Endodermal cell (in vitro differentiated cells): ENCODE results near the gene ARVCF. TPM values are rescaled to one million over a fixed set of nuclear protein-coding genes. Genes with fewer than 3 reads are reported as not detected.

Source experiments
- DNase-seq: peaks from one replicate; pipeline ENCODE4 v3.0.0-alpha.2; 2017
- H3K27ac ChIP-seq: 2 replicates; pipeline ENCODE4 v1.5.1; 2013; ENCODE audit warnings: mild to moderate bottlenecking, low read depth, low read length, moderate library complexity
- H3K27me3 ChIP-seq: 2 replicates; pipeline ENCODE4 v1.6.1; 2013; ENCODE audit warnings: mild to moderate bottlenecking, low read length, moderate library complexity; ENCODE audit not compliant: insufficient read depth, control insufficient read depth, poor library complexity, severe bottlenecking
- H3K36me3 ChIP-seq: 2 replicates; pipeline ENCODE4 v1.7.0; 2013; ENCODE audit warnings: mild to moderate bottlenecking, low read length, moderate library complexity; ENCODE audit not compliant: control insufficient read depth, insufficient read depth
- H3K4me1 ChIP-seq: one replicate; pipeline ENCODE4 v1.7.0; 2013; ENCODE audit warnings: low read length; ENCODE audit not compliant: control insufficient read depth, insufficient read depth
- H3K4me3 ChIP-seq: 2 replicates; pipeline ENCODE4 v1.5.1; 2013; ENCODE audit warnings: mild to moderate bottlenecking, low read length, moderate library complexity
- H3K9ac ChIP-seq: 2 replicates; pipeline ENCODE4 v1.6.1; 2013; ENCODE audit warnings: mild to moderate bottlenecking, low read length, moderate library complexity; ENCODE audit not compliant: poor library complexity, severe bottlenecking; ENCODE audit errors: extremely low read depth
- H3K9me3 ChIP-seq: 2 replicates; pipeline ENCODE4 v1.6.1; 2013; ENCODE audit warnings: mild to moderate bottlenecking, low read length, moderate library complexity; ENCODE audit not compliant: control insufficient read depth
- H3K27ac Mint-ChIP-seq: 2 replicates; pipeline ENCODE4 v1.8.0; 2020; ENCODE audit warnings: mixed read lengths
- H3K27me3 Mint-ChIP-seq: 2 replicates; pipeline ENCODE4 v1.8.0; 2021; ENCODE audit warnings: mild to moderate bottlenecking, mixed read lengths; ENCODE audit not compliant: insufficient read depth
- H3K36me3 Mint-ChIP-seq: 2 replicates; pipeline ENCODE4 v1.8.0; 2020; ENCODE audit warnings: low read depth, mixed read lengths
- H3K4me1 Mint-ChIP-seq: 2 replicates; pipeline ENCODE4 v1.8.0; 2020; ENCODE audit warnings: mixed read lengths
- H3K4me3 Mint-ChIP-seq: 2 replicates; pipeline ENCODE4 v1.8.0; 2020; ENCODE audit warnings: mild to moderate bottlenecking, moderate library complexity, mixed read lengths
- H3K9me3 Mint-ChIP-seq: 2 replicates; pipeline ENCODE4 v1.8.0; 2020; ENCODE audit warnings: mild to moderate bottlenecking, mixed read lengths
- CTCF ChIP-seq: fragments of 200-600 bp; sonication (generic); conservative IDR thresholded peaks from 2 replicates; pipeline ENCODE4 v1.5.0; 2021; ENCODE audit warnings: antibody characterized with exemption, mild to moderate bottlenecking
- WGBS, 2 experiments: methylation state at CpG; one replicate each; pipeline versions ENCODE4 v1.1.5 to v1.1.7; 2013; ENCODE audit warnings: missing lambda C conversion rate in 2 of 2, mixed read lengths in 1 of 2; ENCODE audit not compliant: insufficient coverage in 1 of 2, insufficient read length in 1 of 2; 5-methylcytosine and 5-hydroxymethylcytosine counted together
- total RNA-seq, 2 donors: library from RNA; stranded (reverse); fragmentation: NEBNext Ultra II Directional in 1 of 2; extraction: Animal tissue kit (Norgen Biotek cat#: 25700) in 1 of 2; gene quantifications; 2 replicates in 1 of 2; 3 replicates in 1 of 2; pipeline ENCODE4 v1.2.1, GENCODE V29; 2021

Gene ARVCF
- total RNA-seq, 2 donors from 2014 or later, result 48.3 to 61.3 TPM

- H3K27ac Mint-ChIP-seq, result no peak overlapping the region
- H3K4me3 ChIP-seq, result no peak overlapping the region
- H3K9ac ChIP-seq, result no peak overlapping the region
- H3K4me1 ChIP-seq, result no peaks in the 10 kb centered on the region
- no peaks in the 10 kb centered on the region for H3K27me3 Mint-ChIP-seq
- H3K27me3 ChIP-seq, result no peaks in the 10 kb centered on the region
- no peaks in the 10 kb centered on the region for H3K9me3 Mint-ChIP-seq
- no peak overlapping the region for H3K27ac ChIP-seq
- H3K36me3 ChIP-seq, result peaks cover 9% of the 10 kb centered on the region
- H3K36me3 Mint-ChIP-seq, result peaks cover 14% of the 10 kb centered on the region
- no peak overlapping the region for H3K4me3 Mint-ChIP-seq
- no peak for DNase-seq
- H3K4me1 Mint-ChIP-seq, result peaks cover 5% of the 10 kb centered on the region
- WGBS, 2 experiments, result 93 to 95% methylated on average over 7 to 14 of the region's 14 CpGs
- no peak for TF ChIP-seq CTCF
- H3K9me3 ChIP-seq, result no peaks in the 10 kb centered on the region
Measured at GRCh38 chr22:20033045-20033706, 16.6 kb upstream of the ARVCF start.

GRCh38 chr22:20032407-20032991 lies 15.9 kb upstream of the ARVCF start:
- no peak for DNase-seq
- Histone ChIP-seq H3K9ac (no peak overlapping the region), H3K4me3 (no peak overlapping the region), H3K9me3 (no peaks in the 10 kb centered on the region), H3K27me3 (no peaks in the 10 kb centered on the region), H3K27ac (no peak overlapping the region), H3K36me3 (peaks cover 9% of the 10 kb centered on the region), H3K4me1 (no peaks in the 10 kb centered on the region)
- no peak for TF ChIP-seq CTCF
- WGBS, 2 experiments, result 95 to 96% methylated on average over 5 to 7 of the region's 7 CpGs
- Mint-ChIP-seq H3K27me3 (no peaks in the 10 kb centered on the region), H3K27ac (no peak overlapping the region), H3K9me3 (no peaks in the 10 kb centered on the region), H3K4me3 (no peak overlapping the region), H3K36me3 (peaks cover 9% of the 10 kb centered on the region), H3K4me1 (peaks cover 5% of the 10 kb centered on the region)

GRCh38 chr22:20031732-20032406 lies 15.2 kb upstream of the ARVCF start:
- no peak overlapping the region for H3K9ac ChIP-seq
- Mint-ChIP-seq H3K27me3 (no peaks in the 10 kb centered on the region), H3K4me3 (no peak overlapping the region), H3K27ac (no peak overlapping the region), H3K9me3 (no peaks in the 10 kb centered on the region), H3K4me1 (peaks cover 5% of the 10 kb centered on the region), H3K36me3 (peaks cover 8% of the 10 kb centered on the region)
- peaks cover 3% of the 10 kb centered on the region for H3K36me3 ChIP-seq
- no peaks in the 10 kb centered on the region for H3K9me3 ChIP-seq
- DNase-seq, result no peak
- TF ChIP-seq CTCF, result no peak
- WGBS, 2 experiments, result 89 to 95% methylated on average over 12 to 16 of the region's 16 CpGs
- H3K27ac ChIP-seq, result no peak overlapping the region
- no peaks in the 10 kb centered on the region for H3K4me1 ChIP-seq
- no peak overlapping the region for H3K4me3 ChIP-seq
- H3K27me3 ChIP-seq, result no peaks in the 10 kb centered on the region
